Ascending aorta (tissue), 2 donors: ENCODE measurements around the gene DCDC2. TPM values are rescaled to one million over a fixed set of nuclear protein-coding genes. Genes with fewer than 3 reads are reported as not detected.

Experiments used
- DNase-seq, 2 donors: peaks; one replicate each; pipeline ENCODE4 v3.0.0-alpha.2; 2019; ENCODE audit warnings: low spot score in 2 of 2
- H3K27ac ChIP-seq, 2 donors: fragments of 200-600 bp; sonication (generic); one replicate each; pipeline ENCODE4 v1.5.1; 2016 to 2017; ENCODE audit warnings: mild to moderate bottlenecking in 1 of 2
- H3K27me3 ChIP-seq: fragments of 200-600 bp; sonication (generic); one replicate; pipeline ENCODE4 v1.5.1; 2017
- H3K36me3 ChIP-seq, 2 donors: fragments of 200-600 bp; sonication (generic); one replicate each; pipeline ENCODE4 v1.5.1; 2016
- H3K4me1 ChIP-seq, 2 donors: fragments of 200-600 bp; sonication (generic); one replicate each; pipeline ENCODE4 v1.5.1; 2016 to 2017; ENCODE audit warnings: mild to moderate bottlenecking in 1 of 2
- H3K4me3 ChIP-seq, 2 donors: fragments of 200-600 bp; sonication (generic); one replicate each; pipeline ENCODE4 v1.5.1; 2016 to 2017; ENCODE audit warnings: mild to moderate bottlenecking in 1 of 2
- H3K9me3 ChIP-seq, 2 donors: fragments of 200-600 bp; sonication (generic); one replicate each; pipeline ENCODE4 v1.5.1; 2016
- CTCF ChIP-seq, 3 experiments: fragments of 200-600 bp in 2 of 3; fragments of 450-650 bp in 1 of 3; sonication (generic) in 2 of 3; IDR thresholded peaks; one replicate each; pipeline ENCODE4 v1.5.1; 2016 to 2019; ENCODE audit warnings: antibody characterized with exemption in 3 of 3, mild to moderate bottlenecking in 1 of 3, moderate library complexity in 1 of 3
- intact Hi-C: fragments of 100-400 bp; cut with DNase I; formaldehyde crosslinking; loops from one replicate; pipeline ENCODE4 v1.15.1; 2023
- total RNA-seq: library from RNA; depleted of rRNA; stranded (reverse); fragments of >200 nt; gene quantifications from one replicate; pipeline ENCODE4 v1.1.0, GENCODE V29; 2016

Gene DCDC2
- total RNA-seq, 1 donor from 2014 or later, result not detected

GRCh38 chr6:24332317-24332716 is 25.5 kb downstream of the DCDC2 start:
- DNase-seq, result no peak
- H3K4me1 ChIP-seq, result no peaks in the 10 kb centered on the region
- H3K36me3 ChIP-seq, result no peaks in the 10 kb centered on the region
- H3K4me3 ChIP-seq, result no peak overlapping the region
- no peak for TF ChIP-seq CTCF (IDR thresholded peaks at IDR 0.05)
- no peaks in the 10 kb centered on the region for H3K9me3 ChIP-seq
- intact Hi-C loops, result no loop called here
- no peaks in the 10 kb centered on the region for H3K27me3 ChIP-seq
- no peak overlapping the region for H3K27ac ChIP-seq

GRCh38 chr6:24330137-24330732 is 27.6 kb downstream of the DCDC2 start:
- Histone ChIP-seq H3K27me3 (no peaks in the 10 kb centered on the region), H3K27ac (no peak overlapping the region), H3K4me1 (no peaks in the 10 kb centered on the region), H3K36me3 (no peaks in the 10 kb centered on the region), H3K4me3 (no peak overlapping the region), H3K9me3 (no peaks in the 10 kb centered on the region)
- intact Hi-C loops, result no loop called here
- no peak for DNase-seq
- no peak for TF ChIP-seq CTCF (IDR thresholded peaks at IDR 0.05)

- intact Hi-C loops, result no loop called here
These were observed 28.4 kb downstream of the DCDC2 start for GRCh38 chr6:24329451-24329850.

GRCh38 chr6:24329022-24329421 is 28.8 kb downstream of the DCDC2 start:
- no peak for TF ChIP-seq CTCF (IDR thresholded peaks at IDR 0.05)
- Histone ChIP-seq H3K9me3 (no peaks in the 10 kb centered on the region), H3K27me3 (no peaks in the 10 kb centered on the region), H3K36me3 (no peaks in the 10 kb centered on the region), H3K4me3 (no peak overlapping the region), H3K27ac (no peak overlapping the region), H3K4me1 (no peaks in the 10 kb centered on the region)
- intact Hi-C loops, result no loop called here
- no peak for DNase-seq

More at GRCh38 chr6:24329451-24329850, 28.4 kb downstream of the DCDC2 start:
- H3K4me3 ChIP-seq, result no peak overlapping the region
- H3K27me3 ChIP-seq, result no peaks in the 10 kb centered on the region
- H3K9me3 ChIP-seq, result no peaks in the 10 kb centered on the region
- H3K36me3 ChIP-seq, result no peaks in the 10 kb centered on the region
- no peak overlapping the region for H3K27ac ChIP-seq
- DNase-seq, result no peak
- TF ChIP-seq CTCF (IDR thresholded peaks at IDR 0.05), result no peak
- no peaks in the 10 kb centered on the region for H3K4me1 ChIP-seq

GRCh38 chr6:24327756-24328155 is 30.1 kb downstream of the DCDC2 start:
- no peaks in the 10 kb centered on the region for H3K36me3 ChIP-seq
- H3K9me3 ChIP-seq, result no peaks in the 10 kb centered on the region
- H3K4me1 ChIP-seq, result no peaks in the 10 kb centered on the region
- H3K27ac ChIP-seq, result no peak overlapping the region
- no peak for DNase-seq
- H3K27me3 ChIP-seq, result no peaks in the 10 kb centered on the region
- intact Hi-C loops, result no loop called here
- TF ChIP-seq CTCF (IDR thresholded peaks at IDR 0.05), result no peak
- H3K4me3 ChIP-seq, result no peak overlapping the region

GRCh38 chr6:24325978-24326377 is 31.9 kb downstream of the DCDC2 start:
- no peak for DNase-seq
- no peak overlapping the region for H3K4me3 ChIP-seq
- intact Hi-C loops, result no loop called here
- no peak for TF ChIP-seq CTCF (IDR thresholded peaks at IDR 0.05)
- H3K9me3 ChIP-seq, result no peaks in the 10 kb centered on the region
- no peaks in the 10 kb centered on the region for H3K27me3 ChIP-seq
- no peaks in the 10 kb centered on the region for H3K36me3 ChIP-seq
- H3K27ac ChIP-seq, result no peak overlapping the region
- H3K4me1 ChIP-seq, result no peaks in the 10 kb centered on the region
